ENCODE results near the gene SLC25A22. TPM values are rescaled to one million over a fixed set of nuclear protein-coding genes. Genes with fewer than 3 reads are reported as not detected.

SLC25A22 gene
- total RNA-seq, 1 donor from 2014 or later = 35.6 TPM

DNA sequence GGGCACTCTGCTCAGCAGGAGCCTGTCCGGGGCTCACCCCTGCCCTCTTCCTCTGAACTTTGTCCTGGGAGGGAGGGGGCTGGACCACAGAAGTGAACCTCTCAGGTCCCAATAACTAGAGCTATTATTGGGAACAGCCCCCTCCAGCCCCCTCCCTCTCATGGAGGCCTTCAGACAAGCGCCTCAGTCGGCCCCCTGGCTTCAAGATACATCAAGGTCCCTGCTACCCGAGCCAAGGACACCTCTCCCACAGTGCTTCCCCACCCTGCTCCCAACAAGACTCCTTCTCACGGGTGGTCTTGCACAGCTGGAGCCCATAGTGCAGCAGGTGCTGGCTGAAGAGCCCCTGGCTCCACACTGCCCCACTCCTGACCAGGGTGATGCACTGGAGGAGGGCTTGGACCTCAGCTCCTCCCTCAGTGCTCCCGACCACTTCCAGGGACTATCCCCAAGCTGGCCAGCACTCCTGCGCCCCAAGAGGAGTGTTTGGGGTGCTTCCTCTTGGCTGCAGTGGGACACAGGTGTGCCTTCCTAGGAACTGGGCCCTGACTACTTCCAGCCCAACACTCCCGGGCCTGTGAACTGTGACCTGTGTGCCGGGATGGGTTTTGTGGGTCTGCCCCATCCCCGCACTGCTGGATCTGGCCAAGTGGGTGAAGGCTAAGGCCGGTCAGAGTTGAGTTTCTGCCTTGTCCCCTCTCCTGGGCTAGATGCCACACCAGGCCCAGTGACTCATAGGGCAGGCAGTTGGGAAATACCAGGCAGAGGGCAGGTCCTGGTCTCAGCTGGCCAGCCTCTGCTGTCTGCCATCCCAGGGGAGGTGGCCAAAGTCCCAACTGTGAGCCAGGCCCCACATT lies 22.8 kb upstream of the SLC25A22 start:
- TF ChIP-seq, protein P1, sequence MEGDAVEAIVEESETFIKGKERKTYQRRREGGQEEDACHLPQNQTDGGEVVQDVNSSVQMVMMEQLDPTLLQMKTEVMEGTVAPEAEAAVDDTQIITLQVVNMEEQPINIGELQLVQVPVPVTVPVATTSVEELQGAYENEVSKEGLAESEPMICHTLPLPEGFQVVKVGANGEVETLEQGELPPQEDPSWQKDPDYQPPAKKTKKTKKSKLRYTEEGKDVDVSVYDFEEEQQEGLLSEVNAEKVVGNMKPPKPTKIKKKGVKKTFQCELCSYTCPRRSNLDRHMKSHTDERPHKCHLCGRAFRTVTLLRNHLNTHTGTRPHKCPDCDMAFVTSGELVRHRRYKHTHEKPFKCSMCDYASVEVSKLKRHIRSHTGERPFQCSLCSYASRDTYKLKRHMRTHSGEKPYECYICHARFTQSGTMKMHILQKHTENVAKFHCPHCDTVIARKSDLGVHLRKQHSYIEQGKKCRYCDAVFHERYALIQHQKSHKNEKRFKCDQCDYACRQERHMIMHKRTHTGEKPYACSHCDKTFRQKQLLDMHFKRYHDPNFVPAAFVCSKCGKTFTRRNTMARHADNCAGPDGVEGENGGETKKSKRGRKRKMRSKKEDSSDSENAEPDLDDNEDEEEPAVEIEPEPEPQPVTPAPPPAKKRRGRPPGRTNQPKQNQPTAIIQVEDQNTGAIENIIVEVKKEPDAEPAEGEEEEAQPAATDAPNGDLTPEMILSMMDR (conservative IDR thresholded peaks at IDR 0.05) = no peak

DNA sequence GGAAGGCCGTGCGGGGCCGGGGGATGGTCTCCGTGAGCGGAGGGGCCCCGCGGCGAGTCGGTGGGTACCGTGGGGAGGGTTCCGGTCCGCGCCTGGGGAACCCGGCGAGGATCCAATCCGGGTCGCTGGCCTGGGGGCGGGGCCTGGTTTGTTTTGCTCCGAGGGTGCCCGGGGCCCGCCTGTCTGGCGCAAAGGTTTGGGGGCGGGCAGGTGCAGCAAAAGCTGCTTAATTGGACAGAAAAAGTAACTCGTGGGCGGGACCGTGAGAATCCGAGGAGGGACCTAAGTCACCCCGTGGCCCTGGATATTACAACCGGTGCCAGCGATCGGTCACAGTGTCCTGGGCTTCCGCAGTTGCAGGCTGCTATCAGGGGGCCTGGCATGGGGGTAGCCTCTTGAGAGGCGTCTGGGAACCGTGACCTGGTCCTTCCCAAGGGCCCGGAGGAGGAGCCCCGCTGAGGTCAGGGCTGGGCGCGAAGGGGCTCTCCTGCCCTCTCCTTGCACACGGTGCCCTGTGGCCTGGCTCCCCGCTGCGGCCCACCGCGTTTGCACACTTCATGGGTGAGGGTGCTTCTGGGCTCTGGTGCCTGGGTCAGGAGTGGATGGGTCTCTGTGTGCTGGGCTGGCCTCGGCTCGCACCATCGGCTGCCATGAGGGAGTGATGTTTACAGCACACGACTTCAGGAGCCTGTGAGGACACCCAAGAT lies 22.0 kb upstream of the SLC25A22 start:
- no peaks in the 10 kb centered on the region for H3K27me3 Mint-ChIP-seq
- H3K27ac Mint-ChIP-seq = no peak overlapping the region
- TF ChIP-seq, protein P1 (conservative IDR thresholded peaks at IDR 0.05) = no peak
- H3K9me3 Mint-ChIP-seq = no peaks in the 10 kb centered on the region
- peak overlapping the region; percentile 87 for H3K4me3 Mint-ChIP-seq
- H3K4me1 Mint-ChIP-seq (ENCODE audit: unreplicated experiment) = no peaks in the 10 kb centered on the region
- no peaks in the 10 kb centered on the region for H3K36me3 Mint-ChIP-seq
- DNase-seq (ENCODE audit: extremely low spot score, unreplicated experiment) = no peak

More for the DNA sequence above, 22.8 kb upstream of the SLC25A22 start:
- Mint-ChIP-seq H3K9me3 (no peaks in the 10 kb centered on the region), H3K27me3 (no peaks in the 10 kb centered on the region), H3K4me1 (ENCODE audit: unreplicated experiment) (no peaks in the 10 kb centered on the region), H3K27ac (no peak overlapping the region), H3K36me3 (no peaks in the 10 kb centered on the region), H3K4me3 (peak overlapping the region; percentile 87)
- DNase-seq (ENCODE audit: extremely low spot score, unreplicated experiment) = no peak

DNA sequence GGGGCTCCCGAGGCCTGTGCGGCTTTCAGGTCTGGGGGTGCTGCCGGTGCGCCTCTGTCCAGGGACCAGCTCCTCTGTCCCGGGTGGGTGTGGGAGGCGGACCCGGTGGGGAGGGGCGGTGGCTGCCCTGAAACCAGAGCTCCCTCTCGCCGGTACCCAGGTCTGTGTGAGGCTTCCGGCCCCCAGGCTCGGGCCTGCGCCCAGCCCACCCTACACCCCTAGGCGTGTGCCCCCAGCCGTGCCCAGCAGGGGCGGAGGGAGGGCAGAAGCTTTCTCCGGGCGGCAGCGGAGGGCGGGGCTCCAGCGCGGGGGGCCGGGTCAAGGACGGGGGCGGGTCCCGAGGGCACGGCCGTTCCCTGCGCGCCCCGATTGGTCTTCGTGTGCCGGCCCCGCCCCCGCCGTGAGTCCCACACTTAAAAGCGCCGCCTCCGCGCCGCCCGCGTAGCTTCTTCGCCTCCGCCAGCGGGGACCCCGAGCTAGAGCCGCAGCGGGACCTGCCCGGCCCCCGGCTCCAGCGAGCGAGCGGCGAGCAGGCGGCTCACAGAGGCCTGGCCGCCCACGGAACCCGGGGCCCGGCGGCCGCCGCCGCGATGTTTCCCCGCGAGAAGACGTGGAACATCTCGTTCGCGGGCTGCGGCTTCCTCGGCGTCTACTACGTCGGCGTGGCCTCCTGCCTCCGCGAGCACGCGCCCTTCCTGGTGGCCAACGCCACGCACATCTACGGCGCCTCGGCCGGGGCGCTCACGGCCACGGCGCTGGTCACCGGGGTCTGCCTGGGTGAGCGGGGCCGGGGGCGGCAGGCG lies 21.2 kb upstream of the SLC25A22 start:
- H3K4me3 Mint-ChIP-seq = peak overlapping the region; percentile 66
- H3K4me1 Mint-ChIP-seq (ENCODE audit: unreplicated experiment) = no peaks in the 10 kb centered on the region
- no peaks in the 10 kb centered on the region for H3K36me3 Mint-ChIP-seq
- TF ChIP-seq, protein P1 (conservative IDR thresholded peaks at IDR 0.05) = peak; percentile 41
- no peaks in the 10 kb centered on the region for H3K27me3 Mint-ChIP-seq
- DNase-seq (ENCODE audit: extremely low spot score, unreplicated experiment) = peak; percentile 90
- H3K27ac Mint-ChIP-seq = no peak overlapping the region
- H3K9me3 Mint-ChIP-seq = no peaks in the 10 kb centered on the region

DNA sequence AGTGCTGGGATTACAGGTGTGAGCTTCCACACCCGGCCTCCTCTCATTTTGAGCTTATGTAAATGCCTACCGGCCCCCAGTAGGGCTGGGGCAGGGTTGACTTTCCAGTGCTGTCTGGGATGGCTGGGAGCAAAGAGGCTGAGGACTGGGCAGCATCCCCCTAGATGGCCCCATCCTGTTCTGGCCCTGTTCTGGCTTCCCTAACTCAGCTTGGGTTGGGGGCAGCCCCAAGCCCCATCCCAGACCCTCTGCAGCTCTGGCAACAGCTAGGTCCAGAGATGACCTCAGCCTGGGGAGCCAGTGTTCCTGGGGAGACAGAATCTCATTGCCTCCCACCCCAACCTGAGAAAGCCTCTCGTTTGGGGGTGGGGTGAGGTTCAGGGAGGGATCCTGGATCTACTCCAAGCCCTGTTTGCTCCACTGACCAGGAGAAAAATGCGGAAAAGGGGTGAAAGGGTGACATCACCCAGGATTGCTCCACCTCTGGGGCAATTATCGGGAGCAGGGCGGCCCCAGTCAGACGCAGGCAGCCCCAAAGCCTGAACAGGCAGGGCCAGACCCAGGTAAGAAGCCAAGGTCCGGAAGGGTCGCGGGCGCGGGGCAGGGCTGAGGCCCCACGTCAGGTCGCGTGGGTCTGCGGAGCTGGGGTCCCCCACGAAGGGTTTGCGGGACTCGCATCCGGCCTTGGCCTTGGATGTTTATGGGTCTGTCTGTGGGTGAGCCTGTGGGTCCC lies 20.5 kb upstream of the SLC25A22 start, which contains the start of gene PNPLA2:
PNPLA2 (plus strand) TSS at position 519 of the 733 bp plus-strand sequence. CDS start 805 bp downstream, outside the sequence.
- Mint-ChIP-seq H3K27me3 (no peaks in the 10 kb centered on the region), H3K27ac (no peak within 1 kb of the TSS), H3K4me3 (peak within 1 kb of the TSS; percentile 79), H3K9me3 (no peaks in the 10 kb centered on the region), H3K36me3 (no peaks in the 10 kb centered on the region), H3K4me1 (ENCODE audit: unreplicated experiment) (no peaks in the 10 kb centered on the region)
- TF ChIP-seq, protein P1 (conservative IDR thresholded peaks at IDR 0.05) = no peak
- DNase-seq (ENCODE audit: extremely low spot score, unreplicated experiment) = no peak

DNA sequence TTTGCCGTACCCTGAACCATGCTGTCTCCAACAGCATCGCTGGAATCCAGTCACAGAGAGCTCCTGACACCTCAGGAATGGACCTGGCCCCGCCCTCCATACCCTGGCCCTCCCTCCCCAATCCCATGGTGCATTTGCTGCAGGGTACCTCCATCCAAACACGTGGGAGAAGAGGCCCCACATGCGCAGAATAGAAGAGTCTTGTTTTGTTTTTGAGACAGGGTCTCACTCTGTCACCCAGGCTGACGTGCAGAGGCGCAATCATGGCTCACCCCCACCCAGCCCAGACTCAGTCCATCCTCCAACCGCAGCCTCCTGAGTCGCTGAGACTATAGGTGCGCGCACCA lies 18.3 kb upstream of the SLC25A22 start:
- TF ChIP-seq, protein P1 (conservative IDR thresholded peaks at IDR 0.05) = no peak
- no peaks in the 10 kb centered on the region for H3K9me3 Mint-ChIP-seq
- no peaks in the 10 kb centered on the region for H3K27me3 Mint-ChIP-seq
- no peak overlapping the region for H3K4me3 Mint-ChIP-seq
- H3K36me3 Mint-ChIP-seq = no peaks in the 10 kb centered on the region
- peak overlapping the region; percentile 23 for H3K27ac Mint-ChIP-seq
- DNase-seq (ENCODE audit: extremely low spot score, unreplicated experiment) = no peak
- H3K4me1 Mint-ChIP-seq (ENCODE audit: unreplicated experiment) = peaks cover 3% of the 10 kb centered on the region

Data from type B pancreatic cell (in vitro differentiated cells).